Measurements from ENCODE around the gene ZNF638.
A peak's percentile ranks its signal among the peaks of the same experiment; 100 is the strongest.

The ZNF638 gene

GRCh38 chr2:71385012-71385411 lies 53.4 kb downstream of the ZNF638 start (continued):
- TF ChIP-seq ZNF280C (tag by site-specific recombination; IDR thresholded peaks at IDR 0.05) (no peak), ZNF16 (tag by site-specific recombination; IDR thresholded peaks at IDR 0.05; ENCODE audit: low read depth) (no peak), ZNF629 (tag by site-specific recombination; IDR thresholded peaks at IDR 0.05) (peak; percentile 74), ZBTB8A (tag by site-specific recombination; IDR thresholded peaks at IDR 0.05) (no peak), PBX3 (CRISPR knock-in tag; IDR thresholded peaks at IDR 0.05) (no peak), ZNF138 (tag by site-specific recombination; IDR thresholded peaks at IDR 0.05; ENCODE audit: borderline replicate concordance) (no peak), ZNF837 (tag by site-specific recombination; IDR thresholded peaks at IDR 0.05) (no peak), MYNN (tag by site-specific recombination; IDR thresholded peaks at IDR 0.05; ENCODE audit: borderline replicate concordance) (no peak), ZNF664 (tag by site-specific recombination; IDR thresholded peaks at IDR 0.05) (peak; percentile 88), ZNF596 (tag by site-specific recombination; IDR thresholded peaks at IDR 0.05) (no peak), REST (tag by site-specific recombination; IDR thresholded peaks at IDR 0.05) (no peak), KLF10 (tag by site-specific recombination; IDR thresholded peaks at IDR 0.05) (no peak), HOXA7 (CRISPR knock-in tag; IDR thresholded peaks at IDR 0.05; ENCODE audit: borderline replicate concordance) (no peak), KLF7 (tag by site-specific recombination; IDR thresholded peaks at IDR 0.05; ENCODE audit: borderline replicate concordance) (no peak), ZNF704 (tag by site-specific recombination; IDR thresholded peaks at IDR 0.05) (no peak), ZNF529 (tag by site-specific recombination; IDR thresholded peaks at IDR 0.05; ENCODE audit: insufficient replicate concordance) (no peak), ZBTB21 (tag by site-specific recombination; IDR thresholded peaks at IDR 0.05) (peak; percentile 41; the same call in 1 of the 2 replicates), ZNF350 (tag by site-specific recombination; IDR thresholded peaks at IDR 0.05) (no peak), KLF16 (tag by site-specific recombination; IDR thresholded peaks at IDR 0.05) (no peak), YY2 (tag by site-specific recombination; IDR thresholded peaks at IDR 0.05) (no peak), KLF9 (tag by site-specific recombination; IDR thresholded peaks at IDR 0.05; ENCODE audit: low read depth) (no peak), FEZF1 (tag by site-specific recombination; IDR thresholded peaks at IDR 0.05) (no peak), ZNF747 (tag by site-specific recombination; IDR thresholded peaks at IDR 0.05) (no peak), IKZF3 (tag by site-specific recombination; IDR thresholded peaks at IDR 0.05) (no peak), ZNF624 (tag by site-specific recombination; IDR thresholded peaks at IDR 0.05) (no peak), ZNF76 (tag by site-specific recombination; IDR thresholded peaks at IDR 0.05; ENCODE audit: borderline replicate concordance, low read depth) (no peak), ZNF639 (tag by site-specific recombination; IDR thresholded peaks at IDR 0.05) (no peak), ZNF169 (tag by site-specific recombination; IDR thresholded peaks at IDR 0.05) (no peak), ZNF548 (tag by site-specific recombination; IDR thresholded peaks at IDR 0.05) (no peak), ZNF416 (tag by site-specific recombination; IDR thresholded peaks at IDR 0.05) (no peak), ZNF768 (tag by site-specific recombination; IDR thresholded peaks at IDR 0.05) (no peak), BCL11B (tag by site-specific recombination; IDR thresholded peaks at IDR 0.05; ENCODE audit: low read depth) (no peak)
